Ascending aorta (tissue), 2 donors: ENCODE measurements around the gene RINL. TPM values are rescaled to one million over a fixed set of nuclear protein-coding genes. Genes with fewer than 3 reads are reported as not detected.
"Not testable (repeated sequence)": the region's sequence is repeated elsewhere in the genome, so short reads cannot be mapped to it uniquely, and the experiment has no call there.

ENCODE experiments used
- DNase-seq, 2 donors: peaks; one replicate each; pipeline ENCODE4 v3.0.0-alpha.2; 2019; ENCODE audit warnings: low spot score in 2 of 2
- H3K27ac ChIP-seq, 2 donors: fragments of 200-600 bp; sonication (generic); one replicate each; pipeline ENCODE4 v1.5.1; 2016 to 2017; ENCODE audit warnings: mild to moderate bottlenecking in 1 of 2
- H3K27me3 ChIP-seq: fragments of 200-600 bp; sonication (generic); one replicate; pipeline ENCODE4 v1.5.1; 2017
- H3K36me3 ChIP-seq, 2 donors: fragments of 200-600 bp; sonication (generic); one replicate each; pipeline ENCODE4 v1.5.1; 2016
- H3K4me1 ChIP-seq, 2 donors: fragments of 200-600 bp; sonication (generic); one replicate each; pipeline ENCODE4 v1.5.1; 2016 to 2017; ENCODE audit warnings: mild to moderate bottlenecking in 1 of 2
- H3K4me3 ChIP-seq, 2 donors: fragments of 200-600 bp; sonication (generic); one replicate each; pipeline ENCODE4 v1.5.1; 2016 to 2017; ENCODE audit warnings: mild to moderate bottlenecking in 1 of 2
- H3K9me3 ChIP-seq, 2 donors: fragments of 200-600 bp; sonication (generic); one replicate each; pipeline ENCODE4 v1.5.1; 2016
- CTCF ChIP-seq, 3 experiments: fragments of 200-600 bp in 2 of 3; fragments of 450-650 bp in 1 of 3; sonication (generic) in 2 of 3; IDR thresholded peaks; one replicate each; pipeline ENCODE4 v1.5.1; 2016 to 2019; ENCODE audit warnings: antibody characterized with exemption in 3 of 3, mild to moderate bottlenecking in 1 of 3, moderate library complexity in 1 of 3
- intact Hi-C: fragments of 100-400 bp; cut with DNase I; formaldehyde crosslinking; loops from one replicate; pipeline ENCODE4 v1.15.1; 2023
- total RNA-seq: library from RNA; depleted of rRNA; stranded (reverse); fragments of >200 nt; gene quantifications from one replicate; pipeline ENCODE4 v1.1.0, GENCODE V29; 2016

Gene RINL
- total RNA-seq, 1 donor from 2014 or later: 7.0 TPM

GRCh38 chr19:38833092-38833425 is 45.0 kb downstream of the RINL start:
- Histone ChIP-seq H3K4me1 (peaks cover 6 to 29% of the 10 kb centered on the region in 2 donors), H3K36me3 (peaks cover 25 to 41% of the 10 kb centered on the region in 2 donors)
- intact Hi-C loops: loop anchor here (5.0 kb wide), 2 partner anchors 116 to 509 kb away; partner anchors contain the start of gene SAMD4B

DNA sequence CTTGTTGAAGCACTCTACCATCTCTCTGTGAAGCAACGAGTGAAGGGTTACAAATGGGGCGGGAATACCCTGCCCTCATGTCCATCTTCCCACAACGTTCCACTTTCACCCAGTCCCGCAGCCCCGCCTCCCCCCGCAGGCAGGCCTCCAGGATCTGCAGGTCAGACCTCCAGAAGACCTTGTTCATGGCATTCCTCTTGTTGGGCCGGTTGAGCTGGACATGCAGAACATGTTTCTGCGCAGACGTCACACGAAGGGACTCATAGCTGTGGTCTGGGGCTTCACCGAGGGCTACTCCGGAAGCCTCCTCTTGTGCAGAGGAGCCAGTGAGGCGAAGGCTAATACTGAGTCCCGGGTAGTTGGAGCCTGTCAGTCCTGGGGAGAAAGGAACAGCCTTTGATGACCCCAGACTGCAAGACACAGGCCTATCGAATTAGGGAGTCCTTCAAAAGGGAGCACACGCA is 46.9 kb downstream of the RINL start:
- TF ChIP-seq CTCF (IDR thresholded peaks at IDR 0.05): no peak
- peaks cover 20 to 31% of the 10 kb centered on the region in 2 donors for H3K36me3 ChIP-seq
- peaks cover 6 to 25% of the 10 kb centered on the region in 2 donors for H3K4me1 ChIP-seq
- intact Hi-C loops: loop anchor here (1.0 to 5.0 kb wide), 6 partner anchors 19 to 511 kb away; partner anchors contain the start of genes ACTN4, EIF3K, NFKBIB and SAMD4B
- H3K4me3 ChIP-seq: peak overlapping the region; percentile 71 to 77
- peak; percentile 45 to 89 for DNase-seq
- no peaks in the 10 kb centered on the region for H3K27me3 ChIP-seq
- no peaks in the 10 kb centered on the region for H3K9me3 ChIP-seq
- peak overlapping the region; percentile 82 to 91 for H3K27ac ChIP-seq

More at GRCh38 chr19:38833092-38833425, 45.0 kb downstream of the RINL start:
- Histone ChIP-seq H3K27ac (peak overlapping the region; percentile 82 to 91), H3K4me3 (no peak overlapping the region), H3K9me3 (no peaks in the 10 kb centered on the region), H3K27me3 (no peaks in the 10 kb centered on the region)
- no peak for DNase-seq
- no peak for TF ChIP-seq CTCF (IDR thresholded peaks at IDR 0.05)

DNA sequence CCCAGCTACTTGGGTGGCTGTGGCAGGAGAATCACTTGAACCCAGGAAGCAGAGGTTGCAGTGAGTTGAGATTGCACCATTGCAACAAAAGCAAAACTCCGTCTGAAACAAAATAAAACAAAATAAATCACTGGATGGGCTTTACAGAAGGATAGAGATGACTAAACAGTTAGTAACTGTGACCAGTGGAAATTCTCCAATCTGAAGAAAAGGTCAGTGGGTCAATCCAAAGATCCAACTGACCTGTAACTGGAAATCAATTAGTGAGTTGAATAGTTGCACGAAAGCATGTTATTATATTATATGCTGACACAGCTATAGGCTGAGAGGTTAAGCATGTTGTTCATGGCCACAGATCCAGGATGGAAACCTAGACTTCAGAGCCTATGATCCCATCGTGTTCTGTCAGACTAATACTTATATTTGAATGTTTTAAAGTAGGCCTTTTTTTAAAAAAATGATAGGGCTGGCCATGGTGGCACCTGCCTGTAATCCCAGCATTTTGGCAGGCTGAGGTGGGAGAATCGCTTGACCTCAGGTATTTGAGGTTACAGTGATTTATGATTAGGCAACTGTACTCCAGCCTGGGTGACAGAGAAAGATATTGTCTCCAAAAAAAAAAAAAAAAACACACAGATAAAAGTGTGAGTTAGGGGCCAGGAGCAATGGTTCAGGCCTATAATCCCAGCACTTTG is 47.9 kb downstream of the RINL start:
- DNase-seq: no peak
- peaks cover 17 to 33% of the 10 kb centered on the region in 2 donors for H3K36me3 ChIP-seq
- no peak for TF ChIP-seq CTCF (IDR thresholded peaks at IDR 0.05)
- H3K27ac ChIP-seq: peak overlapping the region in 1 of 2 donors; percentile 91
- peak overlapping the region in 1 of 2 donors; percentile 77 for H3K4me3 ChIP-seq
- H3K27me3 ChIP-seq: no peaks in the 10 kb centered on the region
- intact Hi-C loops: loop anchor here (2.0 to 5.0 kb wide), 3 partner anchors 113 to 512 kb away; partner anchors contain the start of genes EIF3K and SAMD4B
- H3K9me3 ChIP-seq: no peaks in the 10 kb centered on the region
- H3K4me1 ChIP-seq: peaks cover 3 to 20% of the 10 kb centered on the region in 2 donors

DNA sequence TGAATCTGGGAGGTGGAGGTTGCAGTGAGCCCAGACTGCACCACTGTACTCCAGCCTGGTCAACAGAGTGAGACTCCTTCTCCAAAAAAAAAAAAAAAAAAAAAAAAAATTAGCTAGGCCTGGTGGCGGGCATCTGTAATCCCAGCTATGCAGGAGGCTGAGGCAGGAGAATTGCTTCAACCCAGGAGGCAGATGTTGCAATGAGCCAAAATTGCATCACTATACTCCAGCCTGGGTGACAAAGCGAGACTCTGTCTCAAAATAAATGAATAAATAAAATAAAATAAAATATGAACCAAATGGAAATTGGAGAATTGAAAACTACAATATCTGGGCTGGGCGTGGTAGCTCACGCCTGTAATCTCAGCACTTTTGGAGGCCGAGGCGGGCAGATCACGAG is 48.9 kb downstream of the RINL start:
- DNase-seq, H3K4me3 ChIP-seq, H3K9me3 ChIP-seq, H3K27ac ChIP-seq, H3K27me3 ChIP-seq, intact Hi-C loops: not testable (repeated sequence)
- Histone ChIP-seq H3K4me1 (peaks cover 3 to 18% of the 10 kb centered on the region in 2 donors), H3K36me3 (peaks cover 17 to 33% of the 10 kb centered on the region in 2 donors)

DNA sequence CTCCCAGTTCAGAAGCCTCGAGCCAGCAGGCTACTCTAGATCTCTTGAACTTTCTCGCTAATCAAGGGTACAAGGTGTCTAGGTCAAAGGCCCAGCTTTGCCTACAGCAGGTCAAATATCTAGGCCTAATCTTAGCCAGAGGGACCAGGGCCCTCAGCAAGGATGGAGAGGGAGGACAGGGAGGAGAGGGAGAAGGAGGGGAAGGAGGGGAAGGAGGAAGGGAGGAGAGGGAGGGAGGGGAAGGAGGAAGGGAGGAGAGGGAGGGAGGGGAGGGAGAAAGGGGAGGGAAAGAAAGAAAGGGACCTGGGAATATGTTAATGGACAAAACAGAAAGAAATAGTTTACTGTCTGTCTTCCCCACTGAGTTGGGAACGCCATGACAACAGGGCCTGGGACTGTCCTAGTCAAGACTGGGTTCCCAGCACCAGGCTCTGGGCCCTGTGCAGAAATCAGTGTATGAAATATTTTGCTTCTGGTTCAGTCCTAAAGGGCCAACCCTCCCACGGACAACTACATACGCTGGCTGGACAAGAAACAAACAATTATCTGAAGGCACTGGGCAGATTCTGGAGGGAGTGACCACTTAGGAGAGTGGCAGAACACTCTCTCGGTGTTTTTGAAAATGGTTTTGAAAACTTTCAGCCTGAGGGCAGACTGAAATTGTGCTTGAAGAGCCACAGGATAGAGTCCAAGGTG is 51.1 kb downstream of the RINL start:
- no peaks in the 10 kb centered on the region for H3K9me3 ChIP-seq
- no peak for TF ChIP-seq CTCF (IDR thresholded peaks at IDR 0.05)
- no peaks in the 10 kb centered on the region for H3K27me3 ChIP-seq
- H3K4me1 ChIP-seq: peaks cover 0 to 12% of the 10 kb centered on the region in 2 donors
- no peak overlapping the region for H3K4me3 ChIP-seq
- no peak overlapping the region for H3K27ac ChIP-seq
- peaks cover 30 to 50% of the 10 kb centered on the region in 2 donors for H3K36me3 ChIP-seq
- DNase-seq: no peak
- intact Hi-C loops: no loop called here

DNA sequence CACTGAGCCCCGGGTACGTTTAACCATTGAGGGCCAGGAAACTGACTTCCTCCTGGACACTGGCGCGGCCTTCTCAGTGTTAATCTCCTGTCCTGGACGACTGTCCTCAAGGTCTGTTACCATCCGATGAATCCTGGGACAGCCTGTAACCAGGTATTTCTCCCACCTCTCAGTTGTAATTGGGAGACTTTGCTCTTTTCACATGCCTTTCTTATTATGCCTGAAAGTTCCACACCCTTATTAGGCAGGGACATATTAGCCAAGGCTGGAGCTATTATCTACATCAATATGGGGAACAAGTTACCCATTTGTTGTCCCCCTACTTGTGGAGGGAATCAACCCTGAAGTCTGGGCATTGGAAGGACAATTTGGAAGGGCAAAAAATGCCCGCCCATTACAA is 52.1 kb downstream of the RINL start:
- peaks cover 0 to 10% of the 10 kb centered on the region in 2 donors for H3K4me1 ChIP-seq
- intact Hi-C loops, H3K9me3 ChIP-seq: not testable (repeated sequence)

DNA sequence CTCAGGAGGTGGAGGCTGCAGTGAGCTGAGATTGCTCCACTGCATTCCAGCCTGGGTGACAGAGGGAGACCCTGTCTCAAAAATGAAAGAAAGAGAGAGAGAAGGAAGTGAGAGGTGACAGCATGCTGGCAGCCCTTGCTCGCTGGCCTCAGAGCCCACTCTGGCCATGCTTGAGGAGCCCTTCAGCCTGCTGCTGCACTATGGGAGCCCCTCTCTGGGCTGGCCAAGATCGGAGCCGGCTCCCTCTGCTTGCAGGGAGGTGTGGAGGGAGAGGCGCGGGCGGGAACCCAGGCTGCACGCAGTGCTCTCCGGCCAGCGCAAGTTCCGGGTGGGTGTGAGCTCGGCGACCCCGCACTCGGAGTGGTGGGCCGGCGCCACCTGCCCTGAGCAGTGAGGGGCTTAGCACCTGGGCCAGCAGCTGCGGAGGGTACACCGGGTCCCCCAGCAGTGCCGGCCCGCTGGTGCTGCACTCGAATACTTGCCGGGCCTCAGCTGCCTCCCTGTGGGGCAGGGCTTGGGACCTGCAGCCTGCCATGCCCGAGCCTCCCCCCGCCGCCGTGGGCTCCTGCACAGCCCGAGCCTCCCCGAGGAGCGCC is 56.7 kb downstream of the RINL start:
- H3K27me3 ChIP-seq, H3K27ac ChIP-seq, H3K4me1 ChIP-seq, H3K9me3 ChIP-seq, H3K4me3 ChIP-seq, DNase-seq, intact Hi-C loops: not testable (repeated sequence)
- H3K36me3 ChIP-seq: peaks cover 33 to 59% of the 10 kb centered on the region in 2 donors

More for the DNA sequence above, 52.1 kb downstream of the RINL start:
- peaks cover 30 to 54% of the 10 kb centered on the region in 2 donors for H3K36me3 ChIP-seq
- not testable (repeated sequence) for H3K27me3 ChIP-seq, H3K4me3 ChIP-seq, DNase-seq, H3K27ac ChIP-seq
